ENCODE data around the gene NCEH1. TPM values are rescaled to one million over a fixed set of nuclear protein-coding genes. Genes with fewer than 3 reads are reported as not detected.
"Not testable (repeated sequence)": the region's sequence is repeated elsewhere in the genome, so short reads cannot be mapped to it uniquely, and the experiment has no call there.

Gene NCEH1
- total RNA-seq, result 10 to 100 TPM; 14.1 to 16.5 TPM
- polyA plus RNA-seq (2013, experiment 1 of 2), result 2.7 TPM
- 2.9 TPM for polyA plus RNA-seq (2013, experiment 2 of 2)
- long read RNA-seq, experiment 1, full-length matches to known transcripts, result 2 of 6 reads
- long read RNA-seq, experiment 1, partial matches to known transcripts, result 1 of 6 reads
- long read RNA-seq, experiment 1, other reads (novel, unspliced or antisense), result 3 of 6 reads
- long read RNA-seq, experiment 2, full-length matches to known transcripts, result 35 of 41 reads
- long read RNA-seq, experiment 2, partial matches to known transcripts, result 0 of 41 reads
- long read RNA-seq, experiment 2, other reads (novel, unspliced or antisense), result 6 of 41 reads
- long read RNA-seq, experiment 3, full-length matches to known transcripts, result 20 of 23 reads
- long read RNA-seq, experiment 3, partial matches to known transcripts, result 0 of 23 reads
- long read RNA-seq, experiment 3, other reads (novel, unspliced or antisense), result 3 of 23 reads
- long read RNA-seq, experiment 4, partial matches to known transcripts, result 0 of 4 reads
- long read RNA-seq, experiment 4, other reads (novel, unspliced or antisense), result 4 of 4 reads

GRCh38 chr3:172710664-172711453 lies at the start of gene NCEH1:
Gene NCEH1, minus strand, starts transcription at chr3:172711067. Its CDS starts 83 bp downstream, at chr3:172710984.
- peak within 1 kb of the TSS; percentile 96 for H3K4me3 Mint-ChIP-seq
- H3K4me1 Mint-ChIP-seq, result peaks cover 25% of the 10 kb centered on the region
- peak within 1 kb of the TSS; percentile 98 for H3K4me3 ChIP-seq (ENCODE audit: low read length)
- H3K27me3 Mint-ChIP-seq (ENCODE audit: insufficient read depth), result peaks cover 2% of the 10 kb centered on the region
- WGBS, 2 experiments (ENCODE audit: insufficient coverage in 1 of 2, insufficient read length in 1 of 2), result 1% methylated on average over 22 to 41 of the region's 41 CpGs
- TF ChIP-seq CTCF (conservative IDR thresholded peaks at IDR 0.05), result peak; percentile 83
- no peak within 1 kb of the TSS for H3K27ac ChIP-seq (ENCODE audit: low read depth, low read length)
- H3K36me3 ChIP-seq (ENCODE audit: control insufficient read depth, insufficient read depth, low read length), result no peaks in the 10 kb centered on the region
- no peaks in the 10 kb centered on the region for H3K27me3 ChIP-seq (ENCODE audit: control insufficient read depth, insufficient read depth, low read length, poor library complexity, severe bottlenecking)
- peak within 1 kb of the TSS; percentile 91 for H3K27ac Mint-ChIP-seq
- peak within 1 kb of the TSS; percentile 50 for H3K9ac ChIP-seq (ENCODE audit: extremely low read depth, low read length, poor library complexity, severe bottlenecking)
- no peaks in the 10 kb centered on the region for H3K9me3 ChIP-seq (ENCODE audit: control insufficient read depth, low read length)
- peaks cover 2% of the 10 kb centered on the region for H3K36me3 Mint-ChIP-seq (ENCODE audit: low read depth)
- no peaks in the 10 kb centered on the region for H3K4me1 ChIP-seq (ENCODE audit: control insufficient read depth, insufficient read depth, low read length)
- H3K9me3 Mint-ChIP-seq, result no peaks in the 10 kb centered on the region
- DNase-seq, result peak; percentile 98

GRCh38 chr3:172760416-172760815 lies 49.5 kb upstream of the NCEH1 start:
- DNase-seq; H3K27ac ChIP-seq (ENCODE audit: low read depth, low read length); H3K27me3 Mint-ChIP-seq (ENCODE audit: insufficient read depth); H3K9me3 Mint-ChIP-seq; H3K4me1 ChIP-seq (ENCODE audit: control insufficient read depth, insufficient read depth, low read length); H3K9ac ChIP-seq (ENCODE audit: extremely low read depth, low read length, poor library complexity, severe bottlenecking); H3K27ac Mint-ChIP-seq; H3K4me3 ChIP-seq (ENCODE audit: low read length); H3K27me3 ChIP-seq (ENCODE audit: control insufficient read depth, insufficient read depth, low read length, poor library complexity, severe bottlenecking); H3K9me3 ChIP-seq (ENCODE audit: control insufficient read depth, low read length); H3K4me1 Mint-ChIP-seq; H3K4me3 Mint-ChIP-seq: not testable (repeated sequence)
- WGBS, 2 experiments (ENCODE audit: insufficient coverage in 1 of 2, insufficient read length in 1 of 2), result 90 to 100% methylated on average over 2 to 6 of the region's 6 CpGs
- H3K36me3 ChIP-seq (ENCODE audit: control insufficient read depth, insufficient read depth, low read length), result peaks cover 92% of the 10 kb centered on the region
- peaks cover 85% of the 10 kb centered on the region for H3K36me3 Mint-ChIP-seq (ENCODE audit: low read depth)

GRCh38 chr3:172753125-172753524 lies 42.3 kb upstream of the NCEH1 start:
- Histone ChIP-seq H3K4me1 (ENCODE audit: control insufficient read depth, insufficient read depth, low read length) (peaks cover 3% of the 10 kb centered on the region), H3K9ac (ENCODE audit: extremely low read depth, low read length, poor library complexity, severe bottlenecking) (no peak overlapping the region), H3K27ac (ENCODE audit: low read depth, low read length) (no peak overlapping the region), H3K4me3 (ENCODE audit: low read length) (peak overlapping the region; percentile 94), H3K27me3 (ENCODE audit: control insufficient read depth, insufficient read depth, low read length, poor library complexity, severe bottlenecking) (no peaks in the 10 kb centered on the region), H3K36me3 (ENCODE audit: control insufficient read depth, insufficient read depth, low read length) (peaks cover 48% of the 10 kb centered on the region), H3K9me3 (ENCODE audit: control insufficient read depth, low read length) (no peaks in the 10 kb centered on the region)
- WGBS, 2 experiments (ENCODE audit: insufficient coverage in 1 of 2, insufficient read length in 1 of 2), result 88% methylated on average over 1 of the region's 1 CpG; no CpG with 5 or more reads in 1 of the 2 experiments
- no peak overlapping the region for H3K27ac Mint-ChIP-seq
- H3K4me1 Mint-ChIP-seq, result peaks cover 31% of the 10 kb centered on the region
- H3K27me3 Mint-ChIP-seq (ENCODE audit: insufficient read depth), result no peaks in the 10 kb centered on the region
- peaks cover 50% of the 10 kb centered on the region for H3K36me3 Mint-ChIP-seq (ENCODE audit: low read depth)
- peak overlapping the region; percentile 97 for H3K4me3 Mint-ChIP-seq
- DNase-seq, result no peak
- H3K9me3 Mint-ChIP-seq, result no peaks in the 10 kb centered on the region
- no peak for TF ChIP-seq CTCF (conservative IDR thresholded peaks at IDR 0.05)

All from endodermal cell (in vitro differentiated cells).